Gastroesophageal sphincter (tissue), 3 donors: Measurements from ENCODE around the gene RHBDD1.

Experiments
- EP300 ChIP-seq: sonication (generic); formaldehyde crosslinking; IDR thresholded peaks from one replicate; pipeline ENCODE4 v1.6.1; 2017; ENCODE audit warnings: antibody characterized with exemption, mild to moderate bottlenecking
- POLR2A ChIP-seq, 2 donors: fragments of 450-650 bp; IDR thresholded peaks; one replicate each; pipeline ENCODE4 v1.6.1; 2017; ENCODE audit warnings: antibody characterized with exemption in 2 of 2, mild to moderate bottlenecking in 2 of 2, moderate library complexity in 1 of 2
- POLR2AphosphoS5 ChIP-seq: sonication (generic); formaldehyde crosslinking; IDR thresholded peaks from one replicate; pipeline ENCODE4 v1.6.1; 2017; ENCODE audit warnings: antibody characterized with exemption
- TF ChIP-seq, protein P1 (sequence below), 4 experiments: fragments of 200-600 bp in 2 of 4; fragments of 450-650 bp in 2 of 4; sonication (generic) in 1 of 4; IDR thresholded peaks; one replicate each; pipeline ENCODE4 v1.5.1; 2017 to 2019; ENCODE audit warnings: antibody characterized with exemption in 4 of 4, mild to moderate bottlenecking in 2 of 4, moderate library complexity in 2 of 4

DNA sequence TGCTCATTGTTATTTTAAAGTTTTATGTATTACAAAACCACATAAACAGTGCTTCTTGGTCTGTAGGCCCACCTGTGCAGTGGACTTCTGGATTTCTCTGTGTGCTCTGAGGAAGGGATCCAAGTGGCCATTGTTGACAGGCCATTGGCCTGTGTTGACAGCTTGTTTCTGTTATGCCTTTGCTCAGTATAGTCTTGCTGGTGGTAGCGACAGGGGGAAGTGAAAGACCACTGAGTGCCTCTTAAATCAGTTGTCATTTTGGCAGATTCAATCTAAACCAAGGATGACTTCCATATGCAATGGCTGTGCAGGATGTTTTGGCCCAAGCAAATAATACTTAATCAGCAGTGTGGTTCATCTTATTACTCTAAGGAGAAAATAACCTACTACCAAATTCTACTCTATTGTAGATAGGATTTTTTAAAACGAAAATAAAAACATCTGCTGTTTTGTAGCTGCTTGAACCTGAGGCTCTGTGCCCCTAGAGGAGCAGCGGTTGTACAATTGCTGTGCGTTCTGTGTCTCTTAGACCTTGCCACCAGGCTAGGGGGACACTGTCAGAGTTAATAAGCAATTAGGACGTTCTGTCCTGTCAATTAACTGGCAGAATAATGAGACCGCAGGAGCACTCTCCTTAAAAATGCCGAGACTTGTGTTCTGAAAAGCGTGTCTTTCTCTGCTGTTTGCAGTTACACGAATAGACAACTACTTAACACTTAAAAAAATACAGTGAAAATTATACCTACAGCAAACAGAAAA lies 108.2 kb downstream of the RHBDD1 start:
- TF ChIP-seq, protein P1, sequence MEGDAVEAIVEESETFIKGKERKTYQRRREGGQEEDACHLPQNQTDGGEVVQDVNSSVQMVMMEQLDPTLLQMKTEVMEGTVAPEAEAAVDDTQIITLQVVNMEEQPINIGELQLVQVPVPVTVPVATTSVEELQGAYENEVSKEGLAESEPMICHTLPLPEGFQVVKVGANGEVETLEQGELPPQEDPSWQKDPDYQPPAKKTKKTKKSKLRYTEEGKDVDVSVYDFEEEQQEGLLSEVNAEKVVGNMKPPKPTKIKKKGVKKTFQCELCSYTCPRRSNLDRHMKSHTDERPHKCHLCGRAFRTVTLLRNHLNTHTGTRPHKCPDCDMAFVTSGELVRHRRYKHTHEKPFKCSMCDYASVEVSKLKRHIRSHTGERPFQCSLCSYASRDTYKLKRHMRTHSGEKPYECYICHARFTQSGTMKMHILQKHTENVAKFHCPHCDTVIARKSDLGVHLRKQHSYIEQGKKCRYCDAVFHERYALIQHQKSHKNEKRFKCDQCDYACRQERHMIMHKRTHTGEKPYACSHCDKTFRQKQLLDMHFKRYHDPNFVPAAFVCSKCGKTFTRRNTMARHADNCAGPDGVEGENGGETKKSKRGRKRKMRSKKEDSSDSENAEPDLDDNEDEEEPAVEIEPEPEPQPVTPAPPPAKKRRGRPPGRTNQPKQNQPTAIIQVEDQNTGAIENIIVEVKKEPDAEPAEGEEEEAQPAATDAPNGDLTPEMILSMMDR (IDR thresholded peaks at IDR 0.05): no peak
- no peak for TF ChIP-seq POLR2AphosphoS5
- TF ChIP-seq POLR2A (IDR thresholded peaks at IDR 0.05): no peak
- no peak for TF ChIP-seq EP300
